Karpas-422 (cell line): ENCODE measurements around the gene ST14. TPM values are rescaled to one million over a fixed set of nuclear protein-coding genes. Genes with fewer than 3 reads are reported as not detected.

Experiments
- DNase-seq: peaks from one replicate; pipeline ENCODE4 v3.0.0-alpha.2; 2015
- H2AFZ ChIP-seq: fragments of 200-600 bp; sonication (generic); 2 replicates; pipeline ENCODE4 v1.6.1; 2014; ENCODE audit warnings: antibody characterized with exemption, low read length, mixed read lengths
- H3K27ac ChIP-seq: fragments of 200-600 bp; sonication (generic); 2 replicates; pipeline ENCODE4 v1.5.1; 2014; ENCODE audit warnings: mild to moderate bottlenecking, low read length, moderate library complexity
- H3K27me3 ChIP-seq: fragments of 200-600 bp; sonication (generic); 2 replicates; pipeline ENCODE4 v1.6.1; 2014; ENCODE audit warnings: low read length, mixed read lengths
- H3K36me3 ChIP-seq: fragments of 200-600 bp; sonication (generic); 2 replicates; pipeline ENCODE4 v1.6.1; 2014; ENCODE audit warnings: low read length, mixed read lengths; ENCODE audit not compliant: insufficient read depth
- H3K4me1 ChIP-seq: fragments of 200-600 bp; sonication (generic); 2 replicates; pipeline ENCODE4 v1.6.1; 2014; ENCODE audit warnings: mild to moderate bottlenecking, low read length, mixed read lengths
- H3K4me2 ChIP-seq: fragments of 200-600 bp; sonication (generic); 2 replicates; pipeline ENCODE4 v1.6.1; 2014; ENCODE audit warnings: low read length, low read depth, mild to moderate bottlenecking; ENCODE audit not compliant: poor library complexity, severe bottlenecking
- H3K4me3 ChIP-seq: fragments of 200-600 bp; sonication (generic); 2 replicates; pipeline ENCODE4 v1.5.1; 2014; ENCODE audit warnings: mild to moderate bottlenecking, antibody characterized with exemption, low read length, mixed read lengths
- H3K79me2 ChIP-seq: fragments of 200-600 bp; sonication (generic); 2 replicates; pipeline ENCODE4 v1.6.1; 2014; ENCODE audit warnings: mild to moderate bottlenecking, low read length, mixed read lengths
- H3K9ac ChIP-seq: fragments of 200-600 bp; sonication (generic); 2 replicates; pipeline ENCODE4 v1.6.0; 2014; ENCODE audit warnings: low read length
- H3K9me2 ChIP-seq: fragments of 200-600 bp; sonication (generic), shearing (Covaris generic); replicated peaks from 2 replicates; pipeline ENCODE4 v1.6.0; 2014; ENCODE audit warnings: mild to moderate bottlenecking, low read length, moderate library complexity; ENCODE audit not compliant: insufficient read depth
- H3K9me3 ChIP-seq: fragments of 300-700, 200-600 bp; sonication (generic); 2 replicates; pipeline ENCODE4 v1.6.1; 2014; ENCODE audit warnings: low read length, mixed read lengths
- H4K20me1 ChIP-seq: fragments of 200-600 bp; sonication (generic); 2 replicates; pipeline ENCODE4 v1.6.1; 2014; ENCODE audit warnings: mild to moderate bottlenecking, antibody characterized with exemption, low read length, low read depth; ENCODE audit not compliant: insufficient read depth
- total RNA-seq: library from RNA; depleted of rRNA; stranded (reverse); fragments of >200 nt; shearing (Covaris generic); gene quantifications from 2 replicates; pipeline ENCODE4 v1.2.3, GENCODE V29; 2014; ENCODE audit warnings: low replicate concordance

The ST14 gene
- total RNA-seq, 1 experiment from 2014 or later = 0.30 TPM

DNA sequence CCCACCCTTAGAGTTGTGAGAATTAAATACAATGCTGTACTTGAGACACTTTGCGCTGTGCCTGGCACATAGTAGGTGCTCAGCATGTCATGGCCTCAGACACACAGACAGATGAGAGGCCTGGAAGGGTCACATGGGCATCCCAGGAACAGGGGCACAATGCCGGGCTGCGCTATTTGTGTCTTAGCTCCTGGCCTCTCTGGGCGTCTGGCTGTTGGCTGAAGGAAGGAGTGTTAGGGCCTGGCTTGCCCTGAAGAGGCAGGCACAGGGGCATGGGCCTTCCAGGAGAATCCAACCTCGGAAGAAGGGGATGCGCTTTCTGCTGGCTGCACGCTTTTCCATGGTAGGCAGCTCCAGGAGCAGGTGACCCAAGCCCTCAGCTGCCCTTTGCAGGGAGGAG lies 41.4 kb downstream of the ST14 start:
- H3K4me1 ChIP-seq = 0 out of 2 replicates have a peak, but pooled peaks cover 4% of the 10 kb centered on the region
- DNase-seq = no peak
- H3K9ac ChIP-seq = no peak overlapping the region
- no peaks in the 10 kb centered on the region for H3K36me3 ChIP-seq
- no peaks in the 10 kb centered on the region for H3K9me3 ChIP-seq
- no peak overlapping the region for H3K27ac ChIP-seq
- no peak overlapping the region for H2AFZ ChIP-seq
- no peaks in the 10 kb centered on the region for H4K20me1 ChIP-seq
- no peak overlapping the region for H3K4me2 ChIP-seq
- no peaks in the 10 kb centered on the region for H3K79me2 ChIP-seq
- no peaks in the 10 kb centered on the region for H3K27me3 ChIP-seq
- H3K4me3 ChIP-seq = no peak overlapping the region
- no peaks in the 10 kb centered on the region for H3K9me2 ChIP-seq

DNA sequence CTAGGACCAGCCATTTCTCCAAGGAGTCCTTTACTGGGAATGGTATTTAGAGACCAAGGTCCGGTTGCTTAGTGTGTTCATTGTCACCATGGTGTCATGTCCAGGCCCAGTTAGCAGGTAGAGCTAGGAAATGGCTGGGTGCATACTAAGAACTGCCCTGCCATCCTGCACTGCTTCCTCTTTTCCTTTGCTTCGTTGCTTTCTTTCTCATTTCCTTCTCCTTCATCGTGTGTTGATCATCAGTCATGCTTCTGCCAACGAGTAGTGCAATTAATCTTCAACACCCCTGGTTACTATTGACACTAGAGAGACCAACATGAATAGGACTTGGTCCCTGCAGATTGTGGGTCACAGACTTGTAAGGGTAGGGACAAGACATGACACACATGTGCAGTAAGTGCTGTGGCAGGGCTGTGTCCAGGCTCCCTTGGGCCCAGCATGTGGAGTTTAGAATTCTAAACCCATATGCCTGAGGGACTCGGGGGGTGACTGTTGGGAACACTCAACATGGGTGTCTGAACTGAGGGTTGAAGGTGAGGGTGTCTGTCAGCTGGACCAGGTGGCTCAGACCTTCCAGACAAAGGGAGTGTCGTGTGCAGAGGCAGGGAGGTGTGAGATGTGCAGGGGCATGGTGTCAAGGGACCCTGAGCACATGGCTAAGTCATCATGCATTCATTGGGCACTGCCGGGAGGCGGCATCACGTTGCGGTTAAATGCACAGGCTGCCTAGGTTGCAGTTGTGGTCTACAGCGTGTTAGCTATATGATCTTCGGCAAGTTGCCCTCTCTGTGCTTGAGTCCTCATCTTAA lies 42.6 kb downstream of the ST14 start:
- H3K4me3 ChIP-seq = no peak overlapping the region
- H3K9me3 ChIP-seq = no peaks in the 10 kb centered on the region
- H3K4me2 ChIP-seq = no peak overlapping the region
- no peak overlapping the region for H2AFZ ChIP-seq
- H3K36me3 ChIP-seq = no peaks in the 10 kb centered on the region
- H3K4me1 ChIP-seq = 0 out of 2 replicates have a peak, but pooled peaks cover 4% of the 10 kb centered on the region
- DNase-seq = no peak
- H3K27ac ChIP-seq = no peak overlapping the region
- H3K27me3 ChIP-seq = no peaks in the 10 kb centered on the region
- H3K9ac ChIP-seq = no peak overlapping the region
- H4K20me1 ChIP-seq = no peaks in the 10 kb centered on the region
- no peaks in the 10 kb centered on the region for H3K9me2 ChIP-seq
- no peaks in the 10 kb centered on the region for H3K79me2 ChIP-seq

- H3K36me3 ChIP-seq = no peaks in the 10 kb centered on the region
- H3K79me2 ChIP-seq = no peaks in the 10 kb centered on the region
- H3K27ac ChIP-seq = no peak overlapping the region
- H3K27me3 ChIP-seq = no peaks in the 10 kb centered on the region
- H3K4me3 ChIP-seq = no peak overlapping the region
- no peak overlapping the region for H3K9ac ChIP-seq
- H3K9me3 ChIP-seq = no peaks in the 10 kb centered on the region
- H3K4me2 ChIP-seq = no peak overlapping the region
- H3K4me1 ChIP-seq = 0 out of 2 replicates have a peak, but pooled peaks cover 4% of the 10 kb centered on the region
- no peak for DNase-seq
- no peak overlapping the region for H2AFZ ChIP-seq
- H4K20me1 ChIP-seq = no peaks in the 10 kb centered on the region
- no peaks in the 10 kb centered on the region for H3K9me2 ChIP-seq
Measured at GRCh38 chr11:130202818-130203689, 43.5 kb downstream of the ST14 start.

- no peak for DNase-seq
- 0 out of 2 replicates have a peak, but pooled peaks cover 4% of the 10 kb centered on the region for H3K4me1 ChIP-seq
- no peaks in the 10 kb centered on the region for H3K36me3 ChIP-seq
- no peaks in the 10 kb centered on the region for H3K79me2 ChIP-seq
- H2AFZ ChIP-seq = no peak overlapping the region
- H3K27ac ChIP-seq = no peak overlapping the region
- no peaks in the 10 kb centered on the region for H3K9me3 ChIP-seq
- no peak overlapping the region for H3K9ac ChIP-seq
- no peak overlapping the region for H3K4me3 ChIP-seq
- H4K20me1 ChIP-seq = no peaks in the 10 kb centered on the region
- no peaks in the 10 kb centered on the region for H3K9me2 ChIP-seq
- no peaks in the 10 kb centered on the region for H3K27me3 ChIP-seq
- no peak overlapping the region for H3K4me2 ChIP-seq
Measured at GRCh38 chr11:130203766-130204702, 44.5 kb downstream of the ST14 start.

DNA sequence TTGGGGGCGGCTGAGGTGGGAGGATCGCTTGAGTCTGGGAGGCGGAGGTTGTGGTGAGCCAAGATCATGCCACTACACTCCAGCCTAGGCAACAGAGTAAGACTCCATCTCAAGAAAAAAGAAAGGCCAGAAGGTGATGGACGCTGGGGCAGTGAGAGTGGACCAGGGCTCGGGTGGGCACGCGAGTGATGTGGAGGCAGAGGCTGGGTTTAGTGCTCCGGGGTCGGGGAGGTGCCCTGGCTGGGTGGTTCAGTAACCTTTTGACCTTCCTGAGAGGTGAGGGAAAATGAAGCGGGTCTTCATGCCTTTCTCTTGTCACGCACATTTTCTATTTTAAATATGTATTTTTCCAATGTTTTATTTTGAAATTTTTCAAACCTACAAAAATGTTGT lies 45.1 kb downstream of the ST14 start:
- Histone ChIP-seq H4K20me1 (no peaks in the 10 kb centered on the region), H3K36me3 (no peaks in the 10 kb centered on the region), H3K4me2 (no peak overlapping the region), H3K9ac (no peak overlapping the region), H3K27ac (no peak overlapping the region), H3K4me1 (0 out of 2 replicates have a peak, but pooled peaks cover 4% of the 10 kb centered on the region), H3K4me3 (no peak overlapping the region), H3K9me2 (no peaks in the 10 kb centered on the region), H3K9me3 (no peaks in the 10 kb centered on the region), H2AFZ (no peak overlapping the region), H3K79me2 (no peaks in the 10 kb centered on the region), H3K27me3 (no peaks in the 10 kb centered on the region)
- no peak for DNase-seq

DNA sequence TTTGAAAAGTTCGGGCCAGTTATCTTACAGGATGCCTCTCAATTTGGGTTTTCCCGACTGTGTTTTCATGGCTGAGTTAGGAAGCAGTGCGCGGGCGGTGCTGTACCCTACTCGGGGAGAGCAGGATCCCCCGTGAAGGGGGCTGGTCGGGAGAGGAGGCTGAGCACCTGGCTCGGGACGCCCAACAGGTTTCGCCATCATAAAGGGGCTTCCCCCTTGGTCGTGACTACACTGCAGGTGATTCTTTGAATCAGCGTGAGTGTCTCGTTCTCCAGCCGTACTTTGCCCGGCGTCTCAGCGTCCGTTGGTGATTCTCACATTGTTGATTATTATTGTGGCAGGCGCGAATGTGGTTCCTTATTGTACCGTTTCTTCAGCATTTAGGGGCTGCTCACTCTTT lies 46.6 kb downstream of the ST14 start:
- Histone ChIP-seq H3K36me3 (no peaks in the 10 kb centered on the region), H3K27ac (no peak overlapping the region)

DNA sequence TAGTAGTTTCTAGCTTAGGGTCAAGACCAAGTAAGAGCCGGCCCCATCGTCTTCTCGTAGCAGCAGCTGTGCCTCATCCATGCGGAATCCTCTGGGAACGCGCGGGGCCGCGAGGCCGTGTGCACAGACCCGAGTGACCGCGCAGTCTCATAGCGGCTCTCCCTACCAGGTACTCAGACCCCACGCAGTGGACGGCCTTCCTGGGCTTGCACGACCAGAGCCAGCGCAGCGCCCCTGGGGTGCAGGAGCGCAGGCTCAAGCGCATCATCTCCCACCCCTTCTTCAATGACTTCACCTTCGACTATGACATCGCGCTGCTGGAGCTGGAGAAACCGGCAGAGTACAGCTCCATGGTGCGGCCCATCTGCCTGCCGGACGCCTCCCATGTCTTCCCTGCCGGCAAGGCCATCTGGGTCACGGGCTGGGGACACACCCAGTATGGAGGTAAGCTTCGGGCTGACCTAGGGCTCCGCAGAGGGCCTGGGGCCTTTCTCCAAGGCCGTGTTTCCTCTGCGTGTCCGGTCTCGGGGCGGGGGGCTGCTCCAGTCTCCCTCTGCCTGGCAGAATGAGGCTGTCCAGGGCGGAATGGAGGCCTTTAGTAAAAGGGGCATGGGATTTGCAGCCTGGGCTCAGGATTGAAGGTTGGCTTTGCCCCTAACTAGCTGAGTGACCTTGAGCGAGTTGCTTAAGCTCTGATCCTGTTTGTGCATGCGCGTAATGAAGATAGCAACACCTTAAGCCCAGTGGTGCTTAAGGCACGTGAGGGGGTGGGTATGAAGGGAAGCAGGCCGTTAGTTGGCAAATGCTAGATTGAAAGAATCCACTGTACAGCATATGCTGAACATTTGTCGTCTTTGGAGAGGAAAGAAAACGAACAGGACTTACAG lies 48.9 kb downstream of the ST14 start:
- H3K9ac ChIP-seq = no peak overlapping the region
- H3K9me3 ChIP-seq = no peaks in the 10 kb centered on the region
- H3K4me3 ChIP-seq = no peak overlapping the region
- H3K79me2 ChIP-seq = no peaks in the 10 kb centered on the region
- H4K20me1 ChIP-seq = no peaks in the 10 kb centered on the region
- H3K36me3 ChIP-seq = no peaks in the 10 kb centered on the region
- H3K27me3 ChIP-seq = no peaks in the 10 kb centered on the region
- no peaks in the 10 kb centered on the region for H3K9me2 ChIP-seq
- H3K27ac ChIP-seq = no peak overlapping the region
- H2AFZ ChIP-seq = no peak overlapping the region
- H3K4me2 ChIP-seq = no peak overlapping the region
- H3K4me1 ChIP-seq = no peaks in the 10 kb centered on the region
- no peak for DNase-seq

More for the DNA sequence above, 46.6 kb downstream of the ST14 start:
- no peak for DNase-seq
- H3K4me3 ChIP-seq = no peak overlapping the region
- H3K27me3 ChIP-seq = no peaks in the 10 kb centered on the region
- H2AFZ ChIP-seq = no peak overlapping the region
- H4K20me1 ChIP-seq = no peaks in the 10 kb centered on the region
- H3K79me2 ChIP-seq = no peaks in the 10 kb centered on the region
- H3K9ac ChIP-seq = no peak overlapping the region
- H3K9me2 ChIP-seq = no peaks in the 10 kb centered on the region
- no peaks in the 10 kb centered on the region for H3K9me3 ChIP-seq
- no peak overlapping the region for H3K4me2 ChIP-seq
- H3K4me1 ChIP-seq = 0 out of 2 replicates have a peak, but pooled peaks cover 4% of the 10 kb centered on the region
